Measurements from ENCODE around the gene PTPRO. TPM values are rescaled to one million over a fixed set of nuclear protein-coding genes. Genes with fewer than 3 reads are reported as not detected.

The PTPRO gene
- total RNA-seq, 2 experiments from 2014 or later, result 0.17 to 0.25 TPM

GRCh38 chr12:15535352-15535781, 213.1 kb downstream of the PTPRO start:
- Mint-ChIP-seq H3K9me3 (peaks cover 2% of the 10 kb centered on the region), H3K27me3 (ENCODE audit: low read depth) (no peaks in the 10 kb centered on the region), H3K27ac (no peak overlapping the region), H3K4me3 (no peak overlapping the region), H3K36me3 (ENCODE audit: low read depth) (no peaks in the 10 kb centered on the region), H3K4me1 (ENCODE audit: low read depth) (peaks cover 30% of the 10 kb centered on the region)
- intact Hi-C loops (cut with micrococcal nuclease), result loop anchor here (2.0 kb wide), 1 partner anchor 35 kb away; no protein-coding TSS in a partner anchor
- CTCF ChIA-PET, result interaction anchor here (1.2 to 11.3 kb wide), 8 partner anchors 10 to 322 kb away, joined by 3 to 460 read pairs (median 6); no protein-coding TSS in a partner anchor
- DNase-seq, result no peak

GRCh38 chr12:15536446-15536845, 214.1 kb downstream of the PTPRO start:
- Mint-ChIP-seq H3K36me3 (ENCODE audit: low read depth) (no peaks in the 10 kb centered on the region), H3K4me1 (ENCODE audit: low read depth) (peaks cover 39% of the 10 kb centered on the region), H3K27me3 (ENCODE audit: low read depth) (no peaks in the 10 kb centered on the region), H3K9me3 (peaks cover 2% of the 10 kb centered on the region), H3K27ac (no peak overlapping the region), H3K4me3 (no peak overlapping the region)
- no peak for DNase-seq
- CTCF ChIA-PET, result interaction anchor here (1.4 to 11.3 kb wide), 3 partner anchors 29 to 54 kb away, joined by 8 to 460 read pairs (median 18); no protein-coding TSS in a partner anchor
- intact Hi-C loops (cut with micrococcal nuclease), result no loop called here

GRCh38 chr12:15538881-15539280, 216.6 kb downstream of the PTPRO start:
- H3K4me1 Mint-ChIP-seq (ENCODE audit: low read depth), result peaks cover 39% of the 10 kb centered on the region
- no peak overlapping the region for H3K4me3 Mint-ChIP-seq
- H3K36me3 Mint-ChIP-seq (ENCODE audit: low read depth), result peaks cover 3% of the 10 kb centered on the region
- DNase-seq, result no peak
- CTCF ChIA-PET, result interaction anchor here (0.6 to 1.1 kb wide), 3 partner anchors 18 to 46 kb away, joined by 3 to 5 read pairs (median 4); no protein-coding TSS in a partner anchor
- intact Hi-C loops (cut with micrococcal nuclease), result no loop called here
- H3K27ac Mint-ChIP-seq, result no peak overlapping the region
- H3K27me3 Mint-ChIP-seq (ENCODE audit: low read depth), result no peaks in the 10 kb centered on the region
- peaks cover 2% of the 10 kb centered on the region for H3K9me3 Mint-ChIP-seq

GRCh38 chr12:15540005-15540404, 217.7 kb downstream of the PTPRO start:
- intact Hi-C loops (cut with micrococcal nuclease), result no loop called here
- Mint-ChIP-seq H3K4me1 (ENCODE audit: low read depth) (peaks cover 44% of the 10 kb centered on the region), H3K27me3 (ENCODE audit: low read depth) (no peaks in the 10 kb centered on the region), H3K9me3 (peaks cover 2% of the 10 kb centered on the region), H3K27ac (no peak overlapping the region), H3K4me3 (no peak overlapping the region), H3K36me3 (ENCODE audit: low read depth) (peaks cover 3% of the 10 kb centered on the region)
- CTCF ChIA-PET, result interaction anchor here (1.0 to 1.7 kb wide), 5 partner anchors 8 to 45 kb away, joined by 4 to 8 read pairs (median 5); no protein-coding TSS in a partner anchor
- DNase-seq, result no peak

- H3K36me3 Mint-ChIP-seq (ENCODE audit: low read depth), result peaks cover 3% of the 10 kb centered on the region
- intact Hi-C loops (cut with micrococcal nuclease), result no loop called here
- peaks cover 48% of the 10 kb centered on the region for H3K4me1 Mint-ChIP-seq (ENCODE audit: low read depth)
- no peaks in the 10 kb centered on the region for H3K27me3 Mint-ChIP-seq (ENCODE audit: low read depth)
- CTCF ChIA-PET, result interaction anchor here (0.6 to 1.7 kb wide), 4 partner anchors 8 to 772 kb away, joined by 3 to 8 read pairs (median 4); no protein-coding TSS in a partner anchor
- no peak overlapping the region for H3K4me3 Mint-ChIP-seq
- no peak for DNase-seq
- H3K27ac Mint-ChIP-seq, result no peak overlapping the region
- peaks cover 2% of the 10 kb centered on the region for H3K9me3 Mint-ChIP-seq
Measured at GRCh38 chr12:15540469-15540872, 218.2 kb downstream of the PTPRO start.

GRCh38 chr12:15541996-15542631, 219.8 kb downstream of the PTPRO start:
- peaks cover 3% of the 10 kb centered on the region for H3K36me3 Mint-ChIP-seq (ENCODE audit: low read depth)
- no peaks in the 10 kb centered on the region for H3K27me3 Mint-ChIP-seq (ENCODE audit: low read depth)
- CTCF ChIA-PET, result interaction anchor here (1.0 kb wide), 1 partner anchor 43 kb away, joined by 3 read pairs; no protein-coding TSS in a partner anchor
- no peak for DNase-seq
- no peak overlapping the region for H3K4me3 Mint-ChIP-seq
- H3K27ac Mint-ChIP-seq, result no peak overlapping the region
- intact Hi-C loops (cut with micrococcal nuclease), result no loop called here
- H3K4me1 Mint-ChIP-seq (ENCODE audit: low read depth), result peaks cover 62% of the 10 kb centered on the region
- H3K9me3 Mint-ChIP-seq, result peaks cover 2% of the 10 kb centered on the region

- intact Hi-C loops (cut with micrococcal nuclease), result no loop called here
- no peaks in the 10 kb centered on the region for H3K9me3 Mint-ChIP-seq
- DNase-seq, result no peak
- H3K4me1 Mint-ChIP-seq (ENCODE audit: low read depth), result peaks cover 71% of the 10 kb centered on the region
- H3K27me3 Mint-ChIP-seq (ENCODE audit: low read depth), result no peaks in the 10 kb centered on the region
- CTCF ChIA-PET, result interaction anchor here (1.0 to 1.1 kb wide), 3 partner anchors 9 to 41 kb away, joined by 3 to 4 read pairs (median 3); no protein-coding TSS in a partner anchor
- H3K36me3 Mint-ChIP-seq (ENCODE audit: low read depth), result peaks cover 3% of the 10 kb centered on the region
- H3K4me3 Mint-ChIP-seq, result no peak overlapping the region
- no peak overlapping the region for H3K27ac Mint-ChIP-seq
Measured at GRCh38 chr12:15543347-15543746, 221.0 kb downstream of the PTPRO start.

GRCh38 chr12:15544589-15544988, 222.3 kb downstream of the PTPRO start:
- Mint-ChIP-seq H3K27ac (peak overlapping the region; percentile 22), H3K36me3 (ENCODE audit: low read depth) (peaks cover 4% of the 10 kb centered on the region), H3K4me3 (no peak overlapping the region), H3K4me1 (ENCODE audit: low read depth) (peaks cover 70% of the 10 kb centered on the region), H3K9me3 (no peaks in the 10 kb centered on the region), H3K27me3 (ENCODE audit: low read depth) (no peaks in the 10 kb centered on the region)
- DNase-seq, result no peak
- CTCF ChIA-PET, result interaction anchor here (0.8 to 3.1 kb wide), 5 partner anchors 13 to 40 kb away, joined by 3 to 34 read pairs (median 9); no protein-coding TSS in a partner anchor
- intact Hi-C loops (cut with micrococcal nuclease), result no loop called here

- Mint-ChIP-seq H3K36me3 (ENCODE audit: low read depth) (peaks cover 7% of the 10 kb centered on the region), H3K27me3 (ENCODE audit: low read depth) (no peaks in the 10 kb centered on the region), H3K4me1 (ENCODE audit: low read depth) (peaks cover 71% of the 10 kb centered on the region), H3K4me3 (no peak overlapping the region), H3K27ac (peak overlapping the region; percentile 50), H3K9me3 (no peaks in the 10 kb centered on the region)
- DNase-seq, result no peak
- CTCF ChIA-PET, result interaction anchor here (0.6 to 3.1 kb wide), 6 partner anchors 13 to 352 kb away, joined by 3 to 34 read pairs (median 6); no protein-coding TSS in a partner anchor
- intact Hi-C loops (cut with micrococcal nuclease), result loop anchor here (5.0 kb wide), 2 partner anchors 157 to 593 kb away; no protein-coding TSS in a partner anchor
Measured at GRCh38 chr12:15545334-15545733, 223.0 kb downstream of the PTPRO start.

- peak; percentile 38 for DNase-seq
- Mint-ChIP-seq H3K36me3 (ENCODE audit: low read depth) (peaks cover 10% of the 10 kb centered on the region), H3K4me1 (ENCODE audit: low read depth) (peaks cover 64% of the 10 kb centered on the region)
Measured at GRCh38 chr12:15546102-15546701, 223.9 kb downstream of the PTPRO start.

GRCh38 chr12:15547063-15547462, 224.8 kb downstream of the PTPRO start:
- no peak for DNase-seq
- peaks cover 10% of the 10 kb centered on the region for H3K36me3 Mint-ChIP-seq (ENCODE audit: low read depth)
- H3K4me1 Mint-ChIP-seq (ENCODE audit: low read depth), result peaks cover 59% of the 10 kb centered on the region
- peaks cover 4% of the 10 kb centered on the region for H3K9me3 Mint-ChIP-seq
- H3K27me3 Mint-ChIP-seq (ENCODE audit: low read depth), result no peaks in the 10 kb centered on the region
- CTCF ChIA-PET, result interaction anchor here (1.0 to 3.1 kb wide), 7 partner anchors 8 to 38 kb away, joined by 3 to 34 read pairs (median 7); no protein-coding TSS in a partner anchor
- H3K4me3 Mint-ChIP-seq, result no peak overlapping the region
- H3K27ac Mint-ChIP-seq, result no peak overlapping the region
- intact Hi-C loops (cut with micrococcal nuclease), result loop anchor here (5.0 kb wide), 2 partner anchors 155 to 595 kb away; no protein-coding TSS in a partner anchor

More at GRCh38 chr12:15546102-15546701, 223.9 kb downstream of the PTPRO start:
- Mint-ChIP-seq H3K27me3 (ENCODE audit: low read depth) (no peaks in the 10 kb centered on the region), H3K9me3 (peaks cover 4% of the 10 kb centered on the region), H3K27ac (peak overlapping the region; percentile 79), H3K4me3 (no peak overlapping the region)
- intact Hi-C loops (cut with micrococcal nuclease), result loop anchor here (1.0 to 5.0 kb wide), 5 partner anchors 12 to 594 kb away; no protein-coding TSS in a partner anchor
- CTCF ChIA-PET, result interaction anchor here (0.6 to 3.1 kb wide), 10 partner anchors 9 to 351 kb away, joined by 3 to 34 read pairs (median 6); no protein-coding TSS in a partner anchor

GRCh38 chr12:15547691-15548090, 225.4 kb downstream of the PTPRO start:
- H3K4me1 Mint-ChIP-seq (ENCODE audit: low read depth), result peaks cover 60% of the 10 kb centered on the region
- H3K27ac Mint-ChIP-seq, result no peak overlapping the region
- no peak overlapping the region for H3K4me3 Mint-ChIP-seq
- no peak for DNase-seq
- H3K36me3 Mint-ChIP-seq (ENCODE audit: low read depth), result peaks cover 10% of the 10 kb centered on the region
- H3K9me3 Mint-ChIP-seq, result peaks cover 4% of the 10 kb centered on the region
- intact Hi-C loops (cut with micrococcal nuclease), result loop anchor here (5.0 kb wide), 2 partner anchors 155 to 595 kb away; no protein-coding TSS in a partner anchor
- CTCF ChIA-PET, result interaction anchor here (0.6 to 6.0 kb wide), 8 partner anchors 13 to 363 kb away, joined by 3 to 34 read pairs (median 10); no protein-coding TSS in a partner anchor
- no peaks in the 10 kb centered on the region for H3K27me3 Mint-ChIP-seq (ENCODE audit: low read depth)

Data from activated naive CD4-positive, alpha-beta T cell treated with anti-CD3 and anti-CD28 coated beads for 36 hours (primary cell).